Measurements from ENCODE around the gene TMEM179B. TPM values are rescaled to one million over a fixed set of nuclear protein-coding genes. Genes with fewer than 3 reads are reported as not detected.

TMEM179B gene
- total and polyA plus RNA-seq, 2 of the 13 experiments (the other 11 are each of a cell fraction or from before 2014, with no cell fraction given), result 24.8 to 25.7 TPM

GRCh38 chr11:62786318-62787004 is 741 bp upstream of the TMEM179B start (continued):
- TF ChIP-seq REST (IDR thresholded peaks at IDR 0.05; ENCODE audit: borderline replicate concordance in 1 of 2, low read depth in 1 of 2, low read length in 2 of 2), result 0 out of 4 replicates have a peak, but pooled peaks of 1 of the 2 experiments have one; percentile 9
- TF ChIP-seq MATR3 (CRISPR knock-in tag; IDR thresholded peaks at IDR 0.05), result no peak
- no peak; the same call in 1 of the 2 replicates for TF ChIP-seq IRF9 (CRISPR knock-in tag; IDR thresholded peaks at IDR 0.05; ENCODE audit: borderline replicate concordance)
- no peak for TF ChIP-seq MAZ (IDR thresholded peaks at IDR 0.05; ENCODE audit: borderline replicate concordance, low read depth, low read length)
- no peak for TF ChIP-seq MAZ (CRISPR knock-in tag; IDR thresholded peaks at IDR 0.05; ENCODE audit: low read depth)
- TF ChIP-seq MEIS2 (CRISPR knock-in tag; IDR thresholded peaks at IDR 0.05), result peak; percentile 19; the same call in 1 of the 2 replicates
